ENCODE results near the gene LRIT2.

Gene LRIT2

DNA sequence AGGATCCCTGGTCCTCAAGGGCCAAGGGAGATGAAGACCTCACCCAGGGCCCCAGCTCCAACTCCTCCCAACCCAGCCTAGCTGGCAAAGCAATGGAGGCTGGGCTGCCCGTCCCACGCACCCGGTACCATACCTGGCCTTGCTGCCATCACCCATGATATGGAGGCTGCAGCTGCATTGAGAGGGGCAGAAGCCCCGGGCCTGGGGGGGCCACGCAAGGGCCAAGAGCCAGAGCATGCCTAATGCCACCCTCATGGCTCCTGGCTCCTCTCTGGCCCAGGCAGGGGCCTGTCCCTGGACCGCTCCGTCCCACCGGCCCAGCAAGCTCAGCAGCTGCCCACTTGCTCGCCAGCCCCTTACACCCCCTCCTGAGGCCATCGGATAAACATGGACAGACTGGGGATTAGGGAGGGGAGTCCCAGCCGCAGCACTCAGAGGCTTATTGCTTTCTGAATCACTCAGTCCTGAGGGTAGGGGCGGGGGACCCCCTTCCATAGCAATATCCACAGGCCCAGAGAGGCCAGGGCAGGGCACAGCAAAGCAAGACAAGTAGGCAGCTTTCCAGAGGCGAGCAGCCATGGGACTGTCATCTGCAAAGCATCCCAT lies 15.9 kb upstream of the LRIT2 start, which contains the start of gene LRIT1:
Gene LRIT1, minus strand, starts transcription at position 362 of the 606 bp plus-strand sequence. Its CDS starts 107 bp downstream, at position 255.
- Histone ChIP-seq H3F3A (ENCODE audit: low read depth) (no peaks in the 10 kb centered on the region), H3K79me2 (ENCODE audit: insufficient read depth, low read length) (no peaks in the 10 kb centered on the region), H2AFZ (ENCODE audit: low read length) (no peak within 1 kb of the TSS), H3K4me3 (ENCODE audit: low read length, poor library complexity, severe bottlenecking) (no peak within 1 kb of the TSS), H3K27me3 (ENCODE audit: insufficient read depth, low read length, poor library complexity, severe bottlenecking) (no peaks in the 10 kb centered on the region), H4K20me1 (ENCODE audit: insufficient read depth, low read length, poor library complexity, severe bottlenecking) (no peaks in the 10 kb centered on the region), H3K4me2 (ENCODE audit: low read depth, low read length, poor library complexity, severe bottlenecking) (no peak within 1 kb of the TSS), H3K4me1 (ENCODE audit: insufficient read depth, low read length, poor library complexity, severe bottlenecking) (no peaks in the 10 kb centered on the region), H3K9ac (ENCODE audit: low read depth, low read length, poor library complexity, severe bottlenecking) (no peak within 1 kb of the TSS), H3K9me2 (replicated peaks; ENCODE audit: low read depth, low read length) (no peaks in the 10 kb centered on the region), H3K36me3 (ENCODE audit: insufficient read depth, low read length) (no peaks in the 10 kb centered on the region), H3K9me3 (ENCODE audit: insufficient read depth, low read depth, low read length) (no peaks in the 10 kb centered on the region; the same call in 1 of the 2 replicates)
- TF ChIP-seq, protein P1, sequence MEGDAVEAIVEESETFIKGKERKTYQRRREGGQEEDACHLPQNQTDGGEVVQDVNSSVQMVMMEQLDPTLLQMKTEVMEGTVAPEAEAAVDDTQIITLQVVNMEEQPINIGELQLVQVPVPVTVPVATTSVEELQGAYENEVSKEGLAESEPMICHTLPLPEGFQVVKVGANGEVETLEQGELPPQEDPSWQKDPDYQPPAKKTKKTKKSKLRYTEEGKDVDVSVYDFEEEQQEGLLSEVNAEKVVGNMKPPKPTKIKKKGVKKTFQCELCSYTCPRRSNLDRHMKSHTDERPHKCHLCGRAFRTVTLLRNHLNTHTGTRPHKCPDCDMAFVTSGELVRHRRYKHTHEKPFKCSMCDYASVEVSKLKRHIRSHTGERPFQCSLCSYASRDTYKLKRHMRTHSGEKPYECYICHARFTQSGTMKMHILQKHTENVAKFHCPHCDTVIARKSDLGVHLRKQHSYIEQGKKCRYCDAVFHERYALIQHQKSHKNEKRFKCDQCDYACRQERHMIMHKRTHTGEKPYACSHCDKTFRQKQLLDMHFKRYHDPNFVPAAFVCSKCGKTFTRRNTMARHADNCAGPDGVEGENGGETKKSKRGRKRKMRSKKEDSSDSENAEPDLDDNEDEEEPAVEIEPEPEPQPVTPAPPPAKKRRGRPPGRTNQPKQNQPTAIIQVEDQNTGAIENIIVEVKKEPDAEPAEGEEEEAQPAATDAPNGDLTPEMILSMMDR (conservative IDR thresholded peaks at IDR 0.05; ENCODE audit: low read length) = no peak

DNA sequence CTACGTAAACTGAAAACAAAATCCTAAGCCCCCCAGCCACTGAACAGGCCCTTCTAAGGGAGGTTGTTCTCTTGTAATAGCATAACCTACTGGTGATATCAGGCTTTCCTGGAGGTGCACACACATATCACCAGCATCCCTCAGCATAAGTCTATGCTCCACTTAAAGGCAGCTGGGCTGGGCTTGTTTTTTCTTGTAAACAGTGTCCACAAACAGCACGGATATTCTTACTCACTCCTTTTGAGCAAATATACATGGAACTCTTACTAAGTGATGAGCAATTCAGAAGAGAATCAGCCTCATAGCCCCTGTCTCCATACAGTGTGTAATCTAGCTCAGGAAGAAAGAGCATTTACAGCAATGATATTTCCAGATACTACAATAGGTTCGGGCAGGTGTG lies 13.6 kb upstream of the LRIT2 start:
- H4K20me1 ChIP-seq (ENCODE audit: insufficient read depth, low read length, poor library complexity, severe bottlenecking) = no peaks in the 10 kb centered on the region
- H3K79me2 ChIP-seq (ENCODE audit: insufficient read depth, low read length) = no peaks in the 10 kb centered on the region
- TF ChIP-seq, protein P1 (conservative IDR thresholded peaks at IDR 0.05; ENCODE audit: low read length) = no peak
- TF ChIP-seq EZH2phosphoT487 (IDR thresholded peaks at IDR 0.05; ENCODE audit: borderline replicate concordance) = no peak
- H3K9me3 ChIP-seq (ENCODE audit: insufficient read depth, low read depth, low read length) = no peaks in the 10 kb centered on the region; the same call in 1 of the 2 replicates
- H3K4me2 ChIP-seq (ENCODE audit: low read depth, low read length, poor library complexity, severe bottlenecking) = no peak overlapping the region
- H3K9me2 ChIP-seq (replicated peaks; ENCODE audit: low read depth, low read length) = no peaks in the 10 kb centered on the region
- no peak overlapping the region for H2AFZ ChIP-seq (ENCODE audit: low read length)
- no peaks in the 10 kb centered on the region for H3K4me1 ChIP-seq (ENCODE audit: insufficient read depth, low read length, poor library complexity, severe bottlenecking)
- H3F3A ChIP-seq (ENCODE audit: low read depth) = no peaks in the 10 kb centered on the region
- H3K27me3 ChIP-seq (ENCODE audit: insufficient read depth, low read length, poor library complexity, severe bottlenecking) = no peaks in the 10 kb centered on the region
- H3K4me3 ChIP-seq (ENCODE audit: low read length, poor library complexity, severe bottlenecking) = no peak overlapping the region
- no peaks in the 10 kb centered on the region for H3K36me3 ChIP-seq (ENCODE audit: insufficient read depth, low read length)
- H3K9ac ChIP-seq (ENCODE audit: low read depth, low read length, poor library complexity, severe bottlenecking) = no peak overlapping the region

DNA sequence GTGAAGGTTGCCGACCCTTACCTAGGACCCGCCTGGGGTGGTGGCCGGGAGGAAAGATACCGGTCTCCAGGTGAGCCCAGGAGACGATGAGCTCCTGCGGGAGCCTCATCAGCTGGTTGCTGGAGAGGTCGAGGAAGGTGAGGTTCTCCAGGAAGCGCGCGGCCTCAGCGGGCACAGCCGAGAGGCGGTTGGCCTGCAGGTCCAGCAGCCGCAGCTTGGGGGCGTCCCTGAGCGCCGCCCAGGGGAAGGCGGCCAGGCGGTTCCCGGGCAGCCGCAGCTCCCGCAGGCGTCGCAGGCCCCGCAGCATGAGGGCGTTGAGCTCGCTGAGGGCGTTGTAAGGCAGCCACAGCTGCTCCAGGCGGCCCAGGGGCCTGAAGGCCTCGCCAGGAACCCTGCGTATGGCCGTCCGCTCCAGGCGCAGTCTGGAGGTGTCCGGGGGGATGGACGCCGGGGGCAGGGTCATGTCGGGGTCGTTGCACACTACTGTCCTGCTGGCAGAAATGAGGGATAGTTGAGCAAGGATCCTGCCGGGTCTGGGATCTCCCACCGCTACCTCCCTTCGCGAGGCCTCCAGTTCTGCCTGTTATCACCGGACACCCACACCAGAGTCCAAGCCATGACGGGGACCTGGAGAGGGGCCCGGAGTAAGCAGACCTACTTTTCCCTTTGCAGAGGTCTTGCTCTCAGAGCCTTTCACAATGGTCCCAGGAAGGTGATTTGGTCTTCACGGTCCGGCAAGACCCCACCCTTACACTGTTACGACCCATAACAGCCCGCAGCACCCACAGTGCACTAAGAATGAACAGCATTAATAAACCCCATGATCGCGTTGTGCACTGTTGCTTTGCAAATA lies 12.1 kb upstream of the LRIT2 start:
- H3K36me3 ChIP-seq (ENCODE audit: insufficient read depth, low read length) = no peaks in the 10 kb centered on the region
- H2AFZ ChIP-seq (ENCODE audit: low read length) = no peak overlapping the region
- no peaks in the 10 kb centered on the region for H3K79me2 ChIP-seq (ENCODE audit: insufficient read depth, low read length)
- no peak overlapping the region for H3K4me3 ChIP-seq (ENCODE audit: low read length, poor library complexity, severe bottlenecking)
- no peaks in the 10 kb centered on the region; the same call in 1 of the 2 replicates for H3K9me3 ChIP-seq (ENCODE audit: insufficient read depth, low read depth, low read length)
- no peak overlapping the region for H3K9ac ChIP-seq (ENCODE audit: low read depth, low read length, poor library complexity, severe bottlenecking)
- H3F3A ChIP-seq (ENCODE audit: low read depth) = no peaks in the 10 kb centered on the region
- H3K9me2 ChIP-seq (replicated peaks; ENCODE audit: low read depth, low read length) = no peaks in the 10 kb centered on the region
- H4K20me1 ChIP-seq (ENCODE audit: insufficient read depth, low read length, poor library complexity, severe bottlenecking) = no peaks in the 10 kb centered on the region
- TF ChIP-seq, protein P1 (conservative IDR thresholded peaks at IDR 0.05; ENCODE audit: low read length) = no peak
- TF ChIP-seq EZH2phosphoT487 (IDR thresholded peaks at IDR 0.05; ENCODE audit: borderline replicate concordance) = no peak
- no peak overlapping the region for H3K4me2 ChIP-seq (ENCODE audit: low read depth, low read length, poor library complexity, severe bottlenecking)
- H3K27me3 ChIP-seq (ENCODE audit: insufficient read depth, low read length, poor library complexity, severe bottlenecking) = no peaks in the 10 kb centered on the region
- H3K4me1 ChIP-seq (ENCODE audit: insufficient read depth, low read length, poor library complexity, severe bottlenecking) = no peaks in the 10 kb centered on the region

Measured in Loucy (cell line).